HG02642 (cell line): ENCODE measurements around the gene MTA1.

Experiments
- ATAC-seq: cut with Tn5 transposase; IDR thresholded peaks from one replicate; pipeline ENCODE4 v1.9.1; 2021; ENCODE audit warnings: mild to moderate bottlenecking; ENCODE audit not compliant: unreplicated experiment, poor library complexity

The MTA1 gene

GRCh38 chr14:105492971-105493871 is 73.6 kb downstream of the MTA1 start:
- no peak for ATAC-seq

GRCh38 chr14:105493921-105494605 is 74.4 kb downstream of the MTA1 start:
- no peak for ATAC-seq

DNA sequence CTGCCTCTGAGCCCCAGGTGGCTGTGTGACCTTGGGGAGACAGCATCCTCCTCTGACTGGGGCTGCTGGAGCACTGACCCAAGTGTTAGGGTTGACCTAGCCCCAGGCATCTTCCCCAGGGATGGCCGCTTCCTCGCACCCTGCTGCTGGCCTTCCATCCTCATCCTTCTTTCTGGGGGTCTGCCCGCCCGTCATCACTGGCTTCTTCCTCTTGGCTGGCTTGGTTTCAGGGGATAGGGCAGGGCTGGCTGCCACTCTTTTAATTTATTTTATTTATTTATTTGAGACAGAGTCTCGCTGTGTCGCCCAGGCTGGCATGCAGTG is 74.9 kb downstream of the MTA1 start:
- no peak for ATAC-seq

GRCh38 chr14:105495101-105495989 is 75.7 kb downstream of the MTA1 start:
- no peak for ATAC-seq

GRCh38 chr14:105495990-105496830 is 76.6 kb downstream of the MTA1 start:
- ATAC-seq = no peak

- ATAC-seq = no peak
Observed at GRCh38 chr14:105496831-105497591, 77.4 kb downstream of the MTA1 start.

DNA sequence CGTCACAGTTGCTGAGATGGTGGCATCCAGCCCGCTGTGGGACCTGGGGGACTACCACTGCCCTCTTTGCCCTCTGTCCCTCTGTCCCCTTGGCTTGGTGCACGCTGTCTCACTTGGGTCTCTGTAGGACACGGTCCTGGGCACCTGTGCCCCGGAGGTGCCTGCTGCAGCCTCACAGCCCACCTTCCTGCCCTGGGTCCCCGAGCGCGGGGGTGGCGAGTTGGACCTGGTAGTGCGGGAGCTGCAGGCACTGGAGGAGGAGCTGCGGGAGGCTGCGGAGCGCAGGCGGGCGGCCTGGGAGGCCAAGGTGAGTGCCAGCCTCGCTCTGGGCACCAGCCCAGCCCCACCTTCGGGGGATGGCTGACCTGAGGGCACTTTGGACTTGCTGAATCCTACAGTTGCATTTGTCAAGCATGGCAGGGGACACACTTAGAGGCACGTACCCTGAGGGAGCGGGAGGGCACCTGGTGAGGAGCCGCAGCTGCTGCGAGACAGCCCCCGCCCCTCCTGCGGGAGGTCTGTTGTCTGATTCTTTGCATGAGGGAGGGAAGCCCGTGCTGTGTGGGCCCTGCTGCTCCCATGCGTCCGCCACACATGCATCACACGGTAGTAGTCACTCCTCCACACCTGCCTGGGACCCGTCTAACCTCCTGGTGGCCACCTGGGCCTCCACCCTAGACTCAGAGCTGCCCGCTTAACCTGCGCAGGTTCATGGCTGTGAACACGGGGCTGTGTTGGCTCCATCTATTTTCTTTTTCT is 78.2 kb downstream of the MTA1 start:
- ATAC-seq = no peak

GRCh38 chr14:105498430-105499255 is 79.0 kb downstream of the MTA1 start:
- ATAC-seq = no peak

GRCh38 chr14:105499256-105500035 is 79.8 kb downstream of the MTA1 start:
- ATAC-seq = no peak

GRCh38 chr14:105500036-105500725 is 80.6 kb downstream of the MTA1 start:
- ATAC-seq = no peak

DNA sequence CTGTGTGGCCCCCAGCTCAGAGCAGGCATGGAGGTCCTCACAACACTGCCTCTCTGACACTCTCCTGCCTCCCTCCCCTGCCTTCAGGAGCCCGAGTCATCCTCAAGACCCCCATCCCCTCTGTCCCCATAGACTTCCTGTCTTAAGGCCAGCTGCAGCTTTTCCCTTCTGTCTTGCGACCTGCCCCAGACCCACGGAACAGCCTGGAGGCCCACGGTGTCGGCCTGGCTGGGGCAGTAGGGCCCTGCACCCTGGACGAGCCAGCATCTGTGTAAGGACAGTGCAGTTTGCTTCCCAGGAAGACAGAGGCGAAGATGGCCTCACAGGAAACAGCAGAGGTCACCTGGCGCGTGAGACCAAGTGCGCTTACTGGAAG is 81.1 kb downstream of the MTA1 start:
- ATAC-seq = no peak

DNA sequence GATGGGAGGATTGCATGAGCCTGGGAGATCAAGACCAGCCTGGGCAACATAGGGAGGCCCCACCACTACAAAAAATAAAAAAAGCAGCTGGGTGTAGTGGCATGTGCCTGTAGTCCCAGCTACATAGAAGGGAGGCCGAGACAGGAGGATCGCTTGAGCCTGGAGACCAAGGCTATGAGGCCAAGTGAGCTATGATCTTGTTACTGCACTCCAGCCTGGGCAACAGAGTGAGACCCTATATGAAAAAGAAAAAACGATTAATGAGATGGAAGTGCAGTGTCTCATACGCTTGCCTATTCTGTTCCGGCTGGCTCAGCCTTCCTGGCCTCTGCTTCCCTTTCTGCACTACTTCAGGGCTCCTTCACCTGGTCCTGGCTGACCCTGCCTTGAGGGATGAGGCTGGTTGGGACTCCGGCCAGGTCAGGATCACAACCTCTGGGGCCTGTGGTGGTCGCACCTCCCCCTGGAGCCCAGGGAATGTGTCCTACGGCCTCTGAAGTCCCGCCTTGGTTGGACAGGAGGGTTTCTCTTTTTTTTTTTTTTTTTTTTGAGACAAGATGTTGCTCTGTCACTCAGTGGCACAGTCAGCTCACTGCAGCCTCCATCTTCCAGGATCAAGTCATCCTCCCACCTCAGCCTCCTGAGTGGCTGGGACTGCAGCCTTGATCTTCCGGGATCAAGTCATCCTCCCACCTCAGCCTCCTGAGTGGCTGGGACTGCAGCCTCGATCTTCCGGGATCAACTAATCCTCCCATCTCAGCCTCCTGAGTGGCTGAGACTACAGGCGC is 82.1 kb downstream of the MTA1 start:
- ATAC-seq = no peak

- no peak for ATAC-seq
Observed at GRCh38 chr14:105502446-105503295, 83.0 kb downstream of the MTA1 start.

DNA sequence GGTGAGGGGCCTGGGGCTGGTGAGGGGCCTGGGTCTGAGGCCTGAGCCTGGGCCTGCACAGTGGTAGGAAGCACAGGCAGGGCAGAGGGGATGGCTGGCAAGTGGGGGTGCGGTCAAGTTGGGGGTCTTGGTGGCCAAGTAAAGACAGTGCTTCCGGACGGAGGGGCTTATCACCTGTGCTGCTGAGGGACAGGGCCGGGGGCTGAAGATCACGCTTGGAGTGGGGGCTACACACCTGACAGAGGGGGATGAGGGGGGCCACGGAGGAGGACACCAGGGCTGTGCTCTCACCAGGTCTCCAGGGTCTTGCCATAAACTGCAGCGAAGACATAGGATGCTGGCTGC is 83.6 kb downstream of the MTA1 start:
- ATAC-seq = no peak
